Astrocyte (in vitro differentiated cells and primary cell): ENCODE data around the gene PTPRO. TPM values are rescaled to one million over a fixed set of nuclear protein-coding genes. Genes with fewer than 3 reads are reported as not detected.
A peak's percentile ranks its signal among the peaks of the same experiment; 100 is the strongest.

Source experiments
- DNase-seq: peaks from one replicate; pipeline ENCODE4 v3.0.0-alpha.2; 2010; ENCODE audit warnings: low read depth
- FAIRE-seq: peaks from 2 replicates; lab custom pipeline; 2011; peaks lifted over from hg19 to GRCh38; lab: Jason Lieb, UNC
- H2AFZ ChIP-seq: 2 replicates; pipeline ENCODE4 v1.6.0; 2012; ENCODE audit warnings: low read depth, low read length, inconsistent platforms
- H3K27ac ChIP-seq: 2 replicates; pipeline ENCODE4 v1.5.1; 2011; ENCODE audit warnings: low read depth, low read length, inconsistent platforms
- H3K27me3 ChIP-seq: 2 replicates; pipeline ENCODE4 v1.6.0; 2011; ENCODE audit warnings: low read length, inconsistent platforms; ENCODE audit not compliant: insufficient read depth
- H3K36me3 ChIP-seq: 2 replicates; pipeline ENCODE4 v1.5.1; 2011; ENCODE audit warnings: low read length, inconsistent platforms; ENCODE audit not compliant: insufficient read depth
- H3K4me1 ChIP-seq: 2 replicates; pipeline ENCODE4 v1.5.1; 2011; ENCODE audit warnings: low read length, inconsistent platforms; ENCODE audit not compliant: insufficient read depth
- H3K4me2 ChIP-seq: 2 replicates; pipeline ENCODE4 v1.6.0; 2012; ENCODE audit warnings: low read length, inconsistent platforms
- H3K4me3 ChIP-seq: 2 replicates; pipeline ENCODE4 v1.5.1; 2011; ENCODE audit warnings: low read depth, mild to moderate bottlenecking, low read length, inconsistent platforms; ENCODE audit not compliant: insufficient read depth
- H3K79me2 ChIP-seq: 2 replicates; pipeline ENCODE4 v1.6.0; 2012; ENCODE audit warnings: mild to moderate bottlenecking, low read length, inconsistent platforms; ENCODE audit not compliant: insufficient read depth
- H3K9ac ChIP-seq: 2 replicates; pipeline ENCODE4 v1.6.0; 2012; ENCODE audit warnings: mild to moderate bottlenecking, low read length, inconsistent platforms
- H3K9me3 ChIP-seq: 2 replicates; pipeline ENCODE4 v1.5.1; 2012; ENCODE audit warnings: low read depth, mild to moderate bottlenecking, low read length, inconsistent platforms; ENCODE audit not compliant: insufficient read depth
- H4K20me1 ChIP-seq: 2 replicates; pipeline ENCODE4 v1.6.0; 2012; ENCODE audit warnings: low read length, inconsistent platforms; ENCODE audit not compliant: insufficient read depth
- H3K27ac Mint-ChIP-seq: one replicate; pipeline ENCODE4 v1.8.0; 2021; ENCODE audit warnings: mild to moderate bottlenecking, mixed read lengths; ENCODE audit not compliant: unreplicated experiment
- H3K27me3 Mint-ChIP-seq: one replicate; pipeline ENCODE4 v1.8.0; 2021; ENCODE audit warnings: low read depth, mixed read lengths; ENCODE audit not compliant: unreplicated experiment
- H3K36me3 Mint-ChIP-seq: one replicate; pipeline ENCODE4 v1.8.0; 2021; ENCODE audit warnings: low read depth, mixed read lengths; ENCODE audit not compliant: unreplicated experiment
- H3K4me1 Mint-ChIP-seq: one replicate; pipeline ENCODE4 v1.8.0; 2021; ENCODE audit warnings: low read depth, mixed read lengths; ENCODE audit not compliant: unreplicated experiment
- H3K4me3 Mint-ChIP-seq: one replicate; pipeline ENCODE4 v1.8.0; 2021; ENCODE audit warnings: mild to moderate bottlenecking, moderate library complexity, mixed read lengths; ENCODE audit not compliant: unreplicated experiment
- H3K9me3 Mint-ChIP-seq: one replicate; pipeline ENCODE4 v1.8.0; 2021; ENCODE audit warnings: mild to moderate bottlenecking, mixed read lengths; ENCODE audit not compliant: unreplicated experiment
- EZH2 ChIP-seq: IDR thresholded peaks from 2 replicates; pipeline ENCODE4 v1.6.1; 2012; ENCODE audit warnings: mild to moderate bottlenecking, low read length, inconsistent platforms; ENCODE audit not compliant: insufficient read depth
- total RNA-seq: library from RNA; stranded (reverse); gene quantifications from 2 replicates; pipeline ENCODE4 v1.2.1, GENCODE V29; 2021
- TF ChIP-seq, protein P1 (sequence below): IDR thresholded peaks from 2 replicates; pipeline ENCODE4 v1.5.1; 2011; ENCODE audit warnings: low read depth, mild to moderate bottlenecking, inconsistent platforms, low read length, moderate library complexity; ENCODE audit not compliant: insufficient read depth

PTPRO gene
- total RNA-seq, 1 donor from 2014 or later = 0.39 TPM

DNA sequence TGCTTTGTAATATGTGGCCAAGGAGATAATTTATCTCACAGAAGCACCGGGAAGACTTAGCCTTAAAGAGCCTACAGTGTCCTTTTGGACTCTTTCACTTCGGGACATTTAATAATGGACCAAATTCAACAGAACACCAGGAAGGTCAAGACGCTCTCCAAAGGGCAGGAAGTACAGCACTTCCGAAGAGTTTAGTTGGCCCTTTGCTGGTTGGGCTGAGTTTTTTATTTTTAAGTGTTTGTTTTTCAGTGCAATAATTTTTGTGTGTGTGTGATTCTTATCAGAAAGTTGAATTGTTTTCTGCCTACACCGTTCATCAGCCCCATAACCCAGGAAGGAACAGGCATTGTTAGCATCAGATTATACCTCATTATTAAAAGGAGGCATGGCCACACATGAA is 273.9 kb downstream of the PTPRO start:
- no peaks in the 10 kb centered on the region for H3K36me3 Mint-ChIP-seq
- Histone ChIP-seq H3K27ac (no peak overlapping the region), H3K27me3 (no peaks in the 10 kb centered on the region), H3K9me3 (no peaks in the 10 kb centered on the region), H3K36me3 (no peaks in the 10 kb centered on the region), H3K4me2 (no peak overlapping the region), H3K79me2 (no peaks in the 10 kb centered on the region), H2AFZ (no peak overlapping the region), H3K4me1 (peaks cover 7% of the 10 kb centered on the region), H4K20me1 (no peaks in the 10 kb centered on the region), H3K9ac (no peak overlapping the region), H3K4me3 (no peak overlapping the region)
- FAIRE-seq = no peak
- DNase-seq = no peak
- no peak overlapping the region for H3K27ac Mint-ChIP-seq
- no peak overlapping the region for H3K4me3 Mint-ChIP-seq
- H3K4me1 Mint-ChIP-seq = peaks cover 5% of the 10 kb centered on the region
- TF ChIP-seq, protein P1, sequence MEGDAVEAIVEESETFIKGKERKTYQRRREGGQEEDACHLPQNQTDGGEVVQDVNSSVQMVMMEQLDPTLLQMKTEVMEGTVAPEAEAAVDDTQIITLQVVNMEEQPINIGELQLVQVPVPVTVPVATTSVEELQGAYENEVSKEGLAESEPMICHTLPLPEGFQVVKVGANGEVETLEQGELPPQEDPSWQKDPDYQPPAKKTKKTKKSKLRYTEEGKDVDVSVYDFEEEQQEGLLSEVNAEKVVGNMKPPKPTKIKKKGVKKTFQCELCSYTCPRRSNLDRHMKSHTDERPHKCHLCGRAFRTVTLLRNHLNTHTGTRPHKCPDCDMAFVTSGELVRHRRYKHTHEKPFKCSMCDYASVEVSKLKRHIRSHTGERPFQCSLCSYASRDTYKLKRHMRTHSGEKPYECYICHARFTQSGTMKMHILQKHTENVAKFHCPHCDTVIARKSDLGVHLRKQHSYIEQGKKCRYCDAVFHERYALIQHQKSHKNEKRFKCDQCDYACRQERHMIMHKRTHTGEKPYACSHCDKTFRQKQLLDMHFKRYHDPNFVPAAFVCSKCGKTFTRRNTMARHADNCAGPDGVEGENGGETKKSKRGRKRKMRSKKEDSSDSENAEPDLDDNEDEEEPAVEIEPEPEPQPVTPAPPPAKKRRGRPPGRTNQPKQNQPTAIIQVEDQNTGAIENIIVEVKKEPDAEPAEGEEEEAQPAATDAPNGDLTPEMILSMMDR = no peak
- no peak for TF ChIP-seq EZH2
- H3K9me3 Mint-ChIP-seq = no peaks in the 10 kb centered on the region
- H3K27me3 Mint-ChIP-seq = no peaks in the 10 kb centered on the region

DNA sequence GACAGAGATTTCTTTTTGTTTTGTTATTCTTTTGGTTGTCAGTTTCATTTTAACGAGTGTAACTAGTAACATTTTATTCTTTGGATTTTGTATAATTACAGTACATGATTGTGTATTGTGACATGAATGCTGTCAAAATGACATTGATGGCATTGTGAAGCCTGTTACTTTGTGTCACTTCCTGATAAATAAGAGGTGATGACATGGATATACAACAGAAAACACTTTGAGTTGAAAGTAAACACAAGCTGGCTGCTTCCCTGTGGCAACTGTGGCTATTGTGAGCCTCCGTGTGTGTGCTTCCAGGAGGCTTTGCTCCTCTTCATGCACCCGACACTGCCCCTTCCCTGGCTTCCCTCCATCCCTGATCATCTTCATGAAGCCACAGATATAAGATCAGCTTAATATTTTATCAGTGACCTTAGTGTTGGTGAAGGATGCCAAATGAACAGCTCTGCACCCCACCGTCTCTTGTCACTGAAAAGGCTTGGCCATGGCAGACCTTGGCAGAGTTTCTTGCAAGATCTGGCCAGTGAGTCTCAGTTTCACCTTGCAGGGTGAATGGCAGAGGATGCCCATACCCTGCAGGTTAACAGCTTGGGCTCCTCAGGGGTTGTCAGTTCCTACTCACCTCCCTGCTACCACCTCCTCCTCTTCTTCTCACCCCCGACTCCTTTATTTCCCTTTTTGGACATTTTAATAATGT is 275.0 kb downstream of the PTPRO start:
- Mint-ChIP-seq H3K27me3 (no peaks in the 10 kb centered on the region), H3K4me3 (no peak overlapping the region), H3K36me3 (no peaks in the 10 kb centered on the region), H3K4me1 (peaks cover 12% of the 10 kb centered on the region), H3K9me3 (no peaks in the 10 kb centered on the region), H3K27ac (no peak overlapping the region)
- no peaks in the 10 kb centered on the region for H3K27me3 ChIP-seq
- no peaks in the 10 kb centered on the region for H3K9me3 ChIP-seq
- no peaks in the 10 kb centered on the region for H3K79me2 ChIP-seq
- no peak overlapping the region for H3K27ac ChIP-seq
- DNase-seq = no peak
- H3K4me1 ChIP-seq = peaks cover 12% of the 10 kb centered on the region
- H3K9ac ChIP-seq = no peak overlapping the region
- H3K4me3 ChIP-seq = no peak overlapping the region
- TF ChIP-seq, protein P1 = no peak
- no peak for TF ChIP-seq EZH2
- no peaks in the 10 kb centered on the region for H4K20me1 ChIP-seq
- H3K4me2 ChIP-seq = no peak overlapping the region
- H3K36me3 ChIP-seq = no peaks in the 10 kb centered on the region
- FAIRE-seq = no peak
- H2AFZ ChIP-seq = no peak overlapping the region

DNA sequence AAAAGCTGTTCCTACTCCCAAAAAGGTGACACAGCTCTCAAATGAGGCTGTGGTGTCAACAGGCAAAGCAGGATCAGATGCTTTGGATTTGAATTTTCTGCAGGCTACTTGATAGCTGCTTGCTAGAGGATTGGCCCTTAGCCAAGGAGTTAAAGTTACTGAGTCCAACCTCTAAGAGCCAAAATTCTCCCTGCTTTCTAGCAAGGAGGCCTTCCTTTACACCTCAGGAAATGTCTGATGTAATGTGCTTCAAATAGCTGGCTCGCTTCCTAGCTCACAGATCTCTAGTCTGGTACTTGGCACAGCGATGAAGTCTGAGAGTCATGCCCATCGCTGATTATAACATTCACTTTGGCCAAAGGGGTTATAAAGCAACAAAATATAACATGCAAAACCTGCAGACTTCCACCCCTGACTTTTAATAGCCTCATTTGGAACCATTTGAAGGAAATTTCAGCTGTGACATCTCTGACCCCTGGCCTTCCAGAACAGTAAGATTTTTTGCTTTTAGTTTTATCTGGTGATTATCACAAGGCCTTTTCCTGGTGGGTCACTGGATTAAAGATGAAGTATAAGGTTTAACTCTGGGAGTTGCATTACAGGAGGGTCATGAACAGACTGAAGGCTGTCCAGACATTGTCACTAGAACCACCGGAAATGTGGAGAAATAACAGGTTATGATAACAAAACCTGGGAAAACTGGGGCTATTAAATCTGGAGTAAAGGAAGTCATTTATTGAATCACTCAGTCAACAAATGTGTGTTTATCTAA is 277.1 kb downstream of the PTPRO start:
- Histone ChIP-seq H3K4me2 (no peak overlapping the region), H3K36me3 (no peaks in the 10 kb centered on the region), H4K20me1 (no peaks in the 10 kb centered on the region), H3K27me3 (no peaks in the 10 kb centered on the region), H3K79me2 (no peaks in the 10 kb centered on the region), H3K4me3 (no peak overlapping the region), H3K9me3 (no peaks in the 10 kb centered on the region), H3K4me1 (peaks cover 12% of the 10 kb centered on the region), H3K9ac (no peak overlapping the region), H2AFZ (no peak overlapping the region), H3K27ac (no peak overlapping the region)
- no peak for TF ChIP-seq EZH2
- TF ChIP-seq, protein P1 = no peak
- H3K9me3 Mint-ChIP-seq = no peaks in the 10 kb centered on the region
- H3K27ac Mint-ChIP-seq = no peak overlapping the region
- H3K36me3 Mint-ChIP-seq = no peaks in the 10 kb centered on the region
- no peaks in the 10 kb centered on the region for H3K27me3 Mint-ChIP-seq
- no peak overlapping the region for H3K4me3 Mint-ChIP-seq
- no peak for FAIRE-seq
- DNase-seq = peak; percentile 89
- H3K4me1 Mint-ChIP-seq = peaks cover 19% of the 10 kb centered on the region
